Naive thymus-derived CD4-positive, alpha-beta T cell (primary cell): ENCODE measurements around the gene TMEFF1. TPM values are rescaled to one million over a fixed set of nuclear protein-coding genes. Genes with fewer than 3 reads are reported as not detected.
"Not testable (repeated sequence)": the region's sequence is repeated elsewhere in the genome, so short reads cannot be mapped to it uniquely, and the experiment has no call there.

Experiments
- ATAC-seq: fragments of 150-1000 bp; cut with Tn5 transposase; 2 replicates; pipeline ENCODE4 v1.10.0; 2021; ENCODE audit warnings: mild to moderate bottlenecking, moderate library complexity
- CTCF ChIA-PET: fragments of 350-600 bp; sonication (Branson Sonifier 250); formaldehyde crosslinking; loops from one replicate; lab custom pipeline; 2021; ENCODE audit warnings: antibody characterized with exemption; lab: Charles Lee
- POLR2A ChIA-PET: fragments of 350-600 bp; sonication (Branson Sonifier 250); formaldehyde crosslinking; loops from one replicate; lab custom pipeline; 2021; ENCODE audit warnings: antibody characterized with exemption, inconsistent platforms; lab: Charles Lee
- DNase-seq, 9 donors: peaks; one replicate each; pipeline versions ENCODE4 v3.0.0 to v3.0.0-alpha.2; 2020 to 2022; ENCODE audit warnings: mixed read lengths in 1 of 9
- H3K27ac ChIP-seq: one replicate; pipeline ENCODE4 v1.7.0; 2013; ENCODE audit warnings: mild to moderate bottlenecking, low read depth, low read length, moderate library complexity
- H3K27me3 ChIP-seq, 2 donors: one replicate each; pipeline ENCODE4 v1.7.0; 2013; ENCODE audit warnings: low read length in 2 of 2, mild to moderate bottlenecking in 2 of 2, moderate library complexity in 2 of 2; ENCODE audit not compliant: control insufficient read depth in 2 of 2, insufficient read depth in 2 of 2
- H3K36me3 ChIP-seq, 3 experiments: 1 replicate in 2 of 3; 2 replicates in 1 of 3; pipeline ENCODE4 v1.7.0; 2013; ENCODE audit warnings: low read length in 3 of 3, mild to moderate bottlenecking in 3 of 3, moderate library complexity in 1 of 3; ENCODE audit not compliant: insufficient read depth in 3 of 3, control insufficient read depth in 2 of 3
- H3K4me1 ChIP-seq, 2 donors: one replicate each; pipeline ENCODE4 v1.7.0; 2013; ENCODE audit warnings: low read length in 2 of 2, mild to moderate bottlenecking in 2 of 2, moderate library complexity in 1 of 2; ENCODE audit not compliant: control insufficient read depth in 2 of 2, insufficient read depth in 2 of 2
- H3K4me3 ChIP-seq: 2 replicates; pipeline ENCODE4 v1.7.0; 2013; ENCODE audit warnings: mild to moderate bottlenecking, low read length
- H3K9me3 ChIP-seq, 3 experiments: 1 replicate in 2 of 3; 2 replicates in 1 of 3; pipeline ENCODE4 v1.7.0; 2013; ENCODE audit warnings: low read length in 3 of 3; ENCODE audit not compliant: control insufficient read depth in 2 of 3
- H3K27ac Mint-ChIP-seq, 9 donors: one replicate each; pipeline ENCODE4 v1.8.0; 2020 to 2022; ENCODE audit warnings: mixed read lengths in 9 of 9, mild to moderate bottlenecking in 8 of 9, moderate library complexity in 5 of 9, inconsistent platforms in 2 of 9
- H3K27me3 Mint-ChIP-seq, 5 donors: one replicate each; pipeline ENCODE4 v1.8.0; 2021 to 2022; ENCODE audit warnings: mixed read lengths in 5 of 5, mild to moderate bottlenecking in 1 of 5
- H3K36me3 Mint-ChIP-seq, 5 donors: one replicate each; pipeline ENCODE4 v1.8.0; 2020 to 2022; ENCODE audit warnings: mixed read lengths in 5 of 5, mild to moderate bottlenecking in 3 of 5, inconsistent platforms in 1 of 5
- H3K4me1 Mint-ChIP-seq, 7 donors: one replicate each; pipeline ENCODE4 v1.8.0; 2020 to 2022; ENCODE audit warnings: mixed read lengths in 7 of 7, mild to moderate bottlenecking in 3 of 7, inconsistent platforms in 1 of 7
- H3K4me3 Mint-ChIP-seq, 10 donors: one replicate each; pipeline ENCODE4 v1.8.0; 2020 to 2022; ENCODE audit warnings: mild to moderate bottlenecking in 10 of 10, mixed read lengths in 10 of 10, moderate library complexity in 6 of 10, inconsistent platforms in 2 of 10
- H3K9me3 Mint-ChIP-seq, 11 donors: one replicate each; pipeline ENCODE4 v1.8.0; 2020 to 2022; ENCODE audit warnings: mixed read lengths in 11 of 11, mild to moderate bottlenecking in 4 of 11, inconsistent platforms in 1 of 11, moderate library complexity in 1 of 11
- intact Hi-C, 2 donors: fragments of 100-400 bp; cut with micrococcal nuclease; formaldehyde crosslinking; loops; one replicate each; pipeline ENCODE4 v1.15.1; 2023
- polyA plus RNA-seq, 2 donors: library from polyadenylated mRNA; unstranded; fragments of 300-500 nt; fragmentation: Illumina TruSeq; gene quantifications; one replicate each; pipeline ENCODE4 v1.2.3, GENCODE V29; 2021
- total RNA-seq, 6 experiments: library from RNA in 5 of 6; stranded (reverse) in 5 of 6; gene quantifications; 1 replicate in 5 of 6; 2 replicates in 1 of 6; pipeline ENCODE4 v1.2.3 and lab custom pipeline; 2021 to 2026

TMEFF1 gene
- total and polyA plus RNA-seq, 7 experiments from 2014 or later: 0.27 to 0.56 TPM; not detected in 5

DNA sequence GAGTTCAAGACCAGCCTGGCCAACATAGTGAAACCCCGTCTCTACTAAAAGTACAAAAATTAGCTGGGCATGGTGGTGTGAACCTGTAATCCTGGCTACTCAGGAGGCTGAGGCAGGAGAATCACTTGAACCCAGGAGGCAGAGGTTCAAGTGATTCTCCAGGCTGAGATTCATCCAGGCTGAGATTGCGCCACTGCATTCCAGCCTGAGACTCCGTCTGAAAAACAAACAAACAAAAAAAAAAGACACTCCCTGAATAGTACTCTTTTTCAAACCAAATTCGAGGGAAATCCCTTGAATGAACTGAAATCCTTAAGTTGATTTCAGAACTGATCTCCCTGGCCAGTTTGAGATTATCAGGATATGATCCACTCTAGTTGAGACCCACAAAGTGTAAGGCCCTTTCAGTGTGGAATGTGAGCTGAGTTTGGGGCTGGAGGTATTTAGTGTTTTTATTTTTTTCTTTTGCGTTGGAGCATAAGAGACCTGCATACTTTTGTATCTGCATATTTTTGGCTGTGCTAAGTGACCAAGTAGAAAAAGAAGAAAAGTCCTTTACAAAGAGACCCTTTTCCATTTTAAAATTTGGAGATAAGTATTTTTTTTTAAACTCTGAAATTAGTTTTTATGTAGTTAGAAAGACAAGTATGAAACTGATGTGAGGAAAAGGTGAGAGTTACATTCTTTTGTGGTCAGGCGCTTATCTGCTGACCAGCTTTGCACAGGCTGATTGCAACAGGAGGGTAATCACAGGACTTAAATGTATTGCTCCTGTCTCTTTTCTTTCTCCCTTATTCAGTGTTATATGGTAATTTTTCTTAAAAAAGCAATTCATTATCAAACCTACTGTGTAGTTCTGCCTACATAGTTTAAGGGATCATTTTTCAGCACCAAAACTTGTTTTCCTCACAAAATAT is 42.9 kb downstream of the TMEFF1 start:
- ChIA-PET CTCF (no interaction called here), POLR2A (no interaction called here)
- DNase-seq: no peak
- no peaks in the 10 kb centered on the region for H3K36me3 ChIP-seq
- Mint-ChIP-seq H3K27ac (no peak overlapping the region), H3K36me3 (peaks cover 0 to 1% (median 0%) of the 10 kb centered on the region in 5 donors), H3K9me3 (peaks cover 0 to under 1% (median 0%) of the 10 kb centered on the region in 11 donors), H3K4me1 (no peaks in the 10 kb centered on the region), H3K4me3 (no peak overlapping the region), H3K27me3 (peaks cover 0 to 2% (median 0%) of the 10 kb centered on the region in 5 donors)
- no peak overlapping the region for H3K4me3 ChIP-seq
- intact Hi-C loops: no loop called here
- no peaks in the 10 kb centered on the region for H3K4me1 ChIP-seq
- H3K9me3 ChIP-seq: no peaks in the 10 kb centered on the region
- no peak overlapping the region for H3K27ac ChIP-seq
- no peaks in the 10 kb centered on the region for H3K27me3 ChIP-seq
- no peak for ATAC-seq

DNA sequence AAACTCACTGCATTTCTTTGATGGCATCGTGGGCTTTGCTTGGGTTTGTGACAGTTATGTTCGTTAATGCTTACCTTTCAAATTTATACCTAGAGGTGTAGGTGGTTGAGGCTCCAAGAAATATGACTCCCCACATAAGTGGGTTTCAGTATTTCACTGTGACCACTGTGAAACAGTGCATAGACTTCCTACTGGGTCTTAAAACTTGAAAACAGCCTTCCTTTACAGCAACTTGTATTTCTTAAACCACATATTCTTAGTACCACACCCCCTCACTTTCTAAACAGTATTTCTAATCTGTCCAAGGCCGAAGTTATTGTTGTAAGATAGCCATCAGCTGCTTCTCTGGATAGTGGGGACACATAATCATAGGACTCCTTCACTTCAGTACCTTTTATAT is 48.3 kb downstream of the TMEFF1 start:
- Histone ChIP-seq H3K4me3 (no peak overlapping the region), H3K4me1 (no peaks in the 10 kb centered on the region), H3K27ac (no peak overlapping the region), H3K36me3 (no peaks in the 10 kb centered on the region), H3K9me3 (no peaks in the 10 kb centered on the region), H3K27me3 (no peaks in the 10 kb centered on the region)
- intact Hi-C loops: no loop called here
- peaks cover 0 to 2% (median 0%) of the 10 kb centered on the region in 5 donors for H3K27me3 Mint-ChIP-seq
- peaks cover 0 to 5% (median 0%) of the 10 kb centered on the region in 11 donors for H3K9me3 Mint-ChIP-seq
- POLR2A ChIA-PET: no interaction called here
- peaks cover 0 to 6% (median 0%) of the 10 kb centered on the region in 7 donors for H3K4me1 Mint-ChIP-seq
- H3K27ac Mint-ChIP-seq: no peak overlapping the region
- H3K4me3 Mint-ChIP-seq: no peak overlapping the region
- H3K36me3 Mint-ChIP-seq: peaks cover 1 to 7% (median 4%) of the 10 kb centered on the region in 5 donors
- CTCF ChIA-PET: no interaction called here
- ATAC-seq (no peak), DNase-seq (no peak)

DNA sequence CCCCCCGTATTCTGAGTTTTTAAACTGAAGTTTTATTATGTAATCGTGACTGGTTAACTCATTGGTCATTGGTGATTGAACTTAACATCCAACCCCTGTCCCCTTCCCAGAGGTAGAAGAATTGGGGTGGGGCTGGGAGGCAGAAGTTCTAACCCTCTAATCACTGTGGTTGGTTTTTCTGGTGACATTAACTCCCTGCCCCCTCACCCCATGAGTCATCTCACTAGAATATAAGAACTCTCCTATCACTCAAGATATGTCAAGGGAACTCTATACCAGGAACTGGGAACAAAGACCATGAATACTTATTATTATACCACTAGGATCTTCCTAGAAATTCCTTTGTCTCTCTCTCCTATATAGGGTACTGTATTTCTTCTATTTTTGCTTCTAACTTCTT is 52.6 kb downstream of the TMEFF1 start:
- ChIA-PET CTCF (no interaction called here), POLR2A (interaction anchor here (0.6 kb wide), 1 partner anchor 77 kb away, joined by 4 read pairs; no protein-coding TSS in a partner anchor)
- Histone ChIP-seq H3K4me1 (no peaks in the 10 kb centered on the region), H3K27me3 (no peaks in the 10 kb centered on the region), H3K4me3 (no peak overlapping the region), H3K36me3 (no peaks in the 10 kb centered on the region), H3K9me3 (no peaks in the 10 kb centered on the region), H3K27ac (no peak overlapping the region)
- H3K36me3 Mint-ChIP-seq: peaks cover 2 to 12% (median 6%) of the 10 kb centered on the region in 5 donors
- H3K27ac Mint-ChIP-seq: no peak overlapping the region
- no peaks in the 10 kb centered on the region for H3K27me3 Mint-ChIP-seq
- H3K9me3 Mint-ChIP-seq: peaks cover 0 to 8% (median 5%) of the 10 kb centered on the region in 11 donors
- no peak overlapping the region for H3K4me3 Mint-ChIP-seq
- no peak for ATAC-seq
- no peak for DNase-seq
- intact Hi-C loops: no loop called here
- peaks cover 0 to 6% (median 0%) of the 10 kb centered on the region in 7 donors for H3K4me1 Mint-ChIP-seq

DNA sequence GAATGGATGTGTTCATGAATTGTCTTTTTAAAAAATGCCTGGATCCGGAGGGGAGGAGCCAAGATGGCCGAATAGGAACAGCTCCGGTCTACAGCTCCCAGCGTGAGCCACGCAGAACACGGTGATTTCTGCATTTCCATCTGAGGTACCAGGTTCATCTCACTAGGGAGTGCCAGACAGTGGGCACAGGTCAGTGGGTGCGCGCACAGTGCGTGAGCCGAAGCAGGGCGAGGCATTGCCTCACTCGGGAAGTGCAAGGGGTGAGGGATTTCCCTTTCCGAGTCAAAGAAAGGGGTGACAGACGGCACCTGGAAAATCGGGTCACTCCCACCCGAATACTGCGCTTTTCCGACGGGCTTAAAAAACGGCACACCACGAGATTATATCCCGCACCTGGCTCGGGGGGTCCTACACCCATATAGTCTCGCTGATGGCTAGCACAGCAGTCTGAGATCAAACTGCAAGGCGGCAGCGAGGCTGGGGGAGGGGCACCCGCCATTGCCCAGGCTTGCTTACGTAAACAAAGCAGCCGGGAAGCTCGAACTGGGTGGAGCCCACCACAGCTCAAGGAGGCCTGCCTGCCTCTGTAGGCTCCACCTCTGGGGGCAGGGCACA is 54.3 kb downstream of the TMEFF1 start:
- H3K27me3 ChIP-seq, H3K27ac Mint-ChIP-seq, H3K4me3 Mint-ChIP-seq, H3K27ac ChIP-seq, H3K4me1 Mint-ChIP-seq, DNase-seq, H3K27me3 Mint-ChIP-seq, POLR2A ChIA-PET, ATAC-seq, H3K36me3 ChIP-seq, H3K4me1 ChIP-seq, intact Hi-C loops, CTCF ChIA-PET, H3K4me3 ChIP-seq, H3K9me3 Mint-ChIP-seq, H3K9me3 ChIP-seq: not testable (repeated sequence)
- peaks cover 2 to 12% (median 6%) of the 10 kb centered on the region in 5 donors for H3K36me3 Mint-ChIP-seq

DNA sequence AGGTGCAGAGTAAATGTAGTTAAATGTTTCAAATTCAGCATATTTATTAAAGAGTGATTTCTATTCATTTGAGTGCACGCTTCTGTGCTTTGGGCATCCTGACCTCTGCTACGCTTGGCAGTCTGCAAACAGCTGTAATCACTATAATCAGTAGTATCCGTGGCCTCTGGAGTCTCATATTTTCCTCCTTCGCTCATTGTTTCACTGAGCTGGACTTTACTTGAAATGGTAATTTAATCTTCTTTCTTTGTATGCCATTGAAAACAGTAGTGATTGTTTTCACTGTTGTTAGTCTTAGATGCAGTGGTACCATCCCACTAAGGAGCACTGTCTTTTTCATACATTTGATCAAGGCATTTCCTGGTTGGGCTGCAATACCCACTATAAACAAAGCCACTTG is 61.5 kb downstream of the TMEFF1 start:
- peaks cover 0 to 7% (median 0%) of the 10 kb centered on the region in 11 donors for H3K9me3 Mint-ChIP-seq
- CTCF ChIA-PET: no interaction called here
- no peak for ATAC-seq

DNA sequence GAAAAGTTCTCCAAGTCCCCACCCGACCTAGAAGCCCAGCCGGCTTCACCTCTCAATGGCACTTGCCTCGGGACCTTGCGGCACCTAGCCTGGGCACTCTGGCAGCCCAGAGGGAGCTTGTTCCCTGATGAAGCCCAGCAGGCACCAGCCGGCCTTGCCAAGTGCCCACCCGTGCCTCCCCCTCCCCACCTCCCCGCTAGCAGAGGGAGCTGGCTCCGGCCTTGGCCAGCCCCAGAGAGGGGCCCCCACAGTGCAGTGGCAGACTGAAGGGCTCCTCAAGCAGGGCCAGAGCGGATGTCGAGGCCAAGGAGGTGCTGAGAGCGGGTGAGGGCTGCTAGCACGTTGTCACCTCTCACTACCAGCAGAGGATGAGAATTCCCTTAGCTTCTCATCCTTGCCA is 67.4 kb downstream of the TMEFF1 start:
- intact Hi-C loops: no loop called here
- Histone ChIP-seq H3K27me3 (no peaks in the 10 kb centered on the region), H3K27ac (no peak overlapping the region), H3K9me3 (no peaks in the 10 kb centered on the region), H3K4me3 (no peak overlapping the region), H3K4me1 (no peaks in the 10 kb centered on the region), H3K36me3 (no peaks in the 10 kb centered on the region)
- no peak overlapping the region for H3K4me3 Mint-ChIP-seq
- peaks cover 0 to 12% (median 2%) of the 10 kb centered on the region in 11 donors for H3K9me3 Mint-ChIP-seq
- ChIA-PET CTCF (no interaction called here), POLR2A (no interaction called here)
- H3K27ac Mint-ChIP-seq: no peak overlapping the region
- H3K27me3 Mint-ChIP-seq: peaks cover 0 to 3% (median 0%) of the 10 kb centered on the region in 5 donors
- ATAC-seq: no peak
- DNase-seq: no peak
- H3K36me3 Mint-ChIP-seq: peaks cover 0 to 11% (median 6%) of the 10 kb centered on the region in 5 donors
- no peaks in the 10 kb centered on the region for H3K4me1 Mint-ChIP-seq

More for the DNA sequence above, 61.5 kb downstream of the TMEFF1 start:
- POLR2A ChIA-PET: no interaction called here
- Histone ChIP-seq H3K36me3 (no peaks in the 10 kb centered on the region), H3K4me3 (no peak overlapping the region), H3K27ac (no peak overlapping the region), H3K4me1 (no peaks in the 10 kb centered on the region), H3K9me3 (no peaks in the 10 kb centered on the region), H3K27me3 (no peaks in the 10 kb centered on the region)
- Mint-ChIP-seq H3K4me1 (no peaks in the 10 kb centered on the region), H3K4me3 (no peak overlapping the region), H3K27me3 (no peaks in the 10 kb centered on the region), H3K27ac (no peak overlapping the region), H3K36me3 (no peaks in the 10 kb centered on the region)
- intact Hi-C loops: no loop called here
- no peak for DNase-seq
